A549 (cell line): ENCODE data around the gene SPTLC2. TPM values are rescaled to one million over a fixed set of nuclear protein-coding genes. Genes with fewer than 3 reads are reported as not detected.

Experiments
- ATAC-seq, 2 experiments: fragments of 200-7000 bp in 1 of 2; fragments of >200 bp in 1 of 2; cut with Nextera tagmentation in 1 of 2; cut with Tn5 transposase in 1 of 2; 3 replicates each; pipeline versions ENCODE4 v1.8.0 to v1.9.1; 2018 to 2020; ENCODE audit warnings: mild to moderate bottlenecking in 1 of 2, moderate library complexity in 1 of 2
- CTCF ChIA-PET: fragments of 300-600 bp; sonication (Branson Sonifier 250); formaldehyde crosslinking; extraction: SDS; loops from one replicate; lab custom pipeline; 2021; ENCODE audit warnings: antibody characterized with exemption, inconsistent platforms; lab: Yijun Ruan, JAX
- POLR2A ChIA-PET: fragments of 350-600 bp; formaldehyde crosslinking; extraction: SDS; loops from one replicate; lab custom pipeline; 2021; ENCODE audit warnings: antibody characterized with exemption, inconsistent platforms; lab: Yijun Ruan, JAX
- DNase-seq, 2 experiments: peaks; one replicate each; pipeline versions ENCODE4 v3.0.0 to v3.0.0-alpha.2; 2011 to 2016; ENCODE audit warnings: low read depth in 1 of 2, low spot score in 1 of 2
- FAIRE-seq: peaks from 2 replicates; lab custom pipeline; 2011; peaks lifted over from hg19 to GRCh38; lab: Jason Lieb, UNC
- H3K27ac ChIP-seq, 2 experiments: fragments of >200 bp; sonication (Bioruptor Twin); formaldehyde crosslinking; 3 replicates each; pipeline ENCODE4 v1.5.1; 2016 to 2017
- H3K4me1 ChIP-seq: fragments of >200 bp; sonication (Bioruptor Twin); formaldehyde crosslinking; 3 replicates; pipeline ENCODE4 v1.6.1; 2016
- H3K4me2 ChIP-seq: fragments of >200 bp; sonication (Bioruptor Twin); formaldehyde crosslinking; 3 replicates; pipeline ENCODE4 v1.6.1; 2016
- H3K4me3 ChIP-seq: fragments of >200 bp; sonication (Bioruptor Twin); formaldehyde crosslinking; 3 replicates; pipeline ENCODE4 v1.5.1; 2016
- H3K9me3 ChIP-seq: fragments of >200 bp; sonication (Bioruptor Twin); formaldehyde crosslinking; 3 replicates; pipeline ENCODE4 v1.6.1; 2016
- BHLHE40 ChIP-seq: IDR thresholded peaks from 2 replicates; pipeline ENCODE4 v1.6.1; 2012; ENCODE audit warnings: low read depth, low read length, inconsistent platforms
- CBX2 ChIP-seq: fragments of 200-600 bp; sonication (generic); IDR thresholded peaks from 2 replicates; pipeline ENCODE4 v1.6.1; 2016; ENCODE audit warnings: low read depth, mild to moderate bottlenecking, borderline replicate concordance
- CBX8 ChIP-seq: fragments of 200-600 bp; sonication (generic); IDR thresholded peaks from 2 replicates; pipeline ENCODE4 v1.6.1; 2016
- CHD4 ChIP-seq: fragments of 200-600 bp; sonication (generic); IDR thresholded peaks from 2 replicates; pipeline ENCODE4 v1.6.1; 2016; ENCODE audit warnings: antibody characterized with exemption, mild to moderate bottlenecking, borderline replicate concordance
- EP300 ChIP-seq, 2 experiments: fragments of >200 bp; sonication (Bioruptor Twin); formaldehyde crosslinking; IDR thresholded peaks; 2 replicates in 1 of 2; 3 replicates in 1 of 2; pipeline ENCODE4 v1.6.1; 2016 to 2017
- ESRRA ChIP-seq: fragments of 150-350 bp; IDR thresholded peaks from 2 replicates; pipeline ENCODE4 v1.6.1; 2014; ENCODE audit warnings: mild to moderate bottlenecking, low read length, borderline replicate concordance
- FOSB ChIP-seq: fragments of 250-450 bp; sonication (Bioruptor Pico); IDR thresholded peaks from 2 replicates; pipeline ENCODE4 v1.5.0; 2020; ENCODE audit warnings: mild to moderate bottlenecking, moderate library complexity
- FOXS1 ChIP-seq: fragments of 250-450 bp; sonication (Bioruptor Pico); IDR thresholded peaks from 2 replicates; pipeline ENCODE4 v1.5.0; 2020; ENCODE audit warnings: mild to moderate bottlenecking, moderate library complexity
- HDAC2 ChIP-seq: fragments of 200-600 bp; sonication (generic); IDR thresholded peaks from 2 replicates; pipeline ENCODE4 v1.6.1; 2016
- HEYL ChIP-seq: fragments of 250-450 bp; sonication (Bioruptor Pico); IDR thresholded peaks from 2 replicates; pipeline ENCODE4 v1.8.0; 2021; ENCODE audit warnings: mild to moderate bottlenecking, moderate library complexity
- HMGXB4 ChIP-seq: fragments of 250-450 bp; sonication (Bioruptor Pico); IDR thresholded peaks from 2 replicates; pipeline ENCODE4 v1.5.0; 2021; ENCODE audit warnings: mild to moderate bottlenecking, moderate library complexity, borderline replicate concordance
- HOXB13 ChIP-seq: fragments of 250-450 bp; sonication (Bioruptor Pico); IDR thresholded peaks from 2 replicates; pipeline ENCODE4 v1.5.0; 2020; ENCODE audit warnings: low read depth, mild to moderate bottlenecking, moderate library complexity
- KDM5A ChIP-seq: fragments of 200-600 bp; sonication (generic); IDR thresholded peaks from 2 replicates; pipeline ENCODE4 v1.6.1; 2016; ENCODE audit warnings: antibody characterized with exemption, mild to moderate bottlenecking
- MAFK ChIP-seq: fragments of 450-650 bp; IDR thresholded peaks from 2 replicates; pipeline ENCODE4 v1.6.1; 2014; ENCODE audit not compliant: partially characterized antibody
- NFE2L2 ChIP-seq: fragments of 150-350 bp; conservative IDR thresholded peaks from 2 replicates; pipeline ENCODE4 v1.6.1; 2014; ENCODE audit warnings: low read length
- PHF8 ChIP-seq: fragments of 200-600 bp; sonication (generic); IDR thresholded peaks from 2 replicates; pipeline ENCODE4 v1.6.1; 2016; ENCODE audit warnings: low read depth, mild to moderate bottlenecking, antibody characterized with exemption, moderate library complexity, borderline replicate concordance
- RARB ChIP-seq: fragments of 250-450 bp; sonication (Bioruptor Pico); IDR thresholded peaks from 2 replicates; pipeline ENCODE4 v1.8.0; 2021; ENCODE audit warnings: mild to moderate bottlenecking, moderate library complexity
- RNF2 ChIP-seq: fragments of 200-600 bp; sonication (generic); IDR thresholded peaks from 2 replicates; pipeline ENCODE4 v1.6.1; 2016; ENCODE audit warnings: low read depth, mild to moderate bottlenecking, antibody characterized with exemption, moderate library complexity, borderline replicate concordance
- SREBF2 ChIP-seq: fragments of 450-650 bp; IDR thresholded peaks from 2 replicates; pipeline ENCODE4 v1.6.1; 2014; ENCODE audit warnings: mild to moderate bottlenecking, moderate library complexity
- TP53 ChIP-seq: fragments of 250-450 bp; sonication (Bioruptor Pico); IDR thresholded peaks from 2 replicates; pipeline ENCODE4 v1.5.0; 2021; ENCODE audit warnings: mild to moderate bottlenecking, moderate library complexity
- USF2 ChIP-seq: fragments of 450-650 bp; IDR thresholded peaks from 2 replicates; pipeline ENCODE4 v1.6.1; 2014; ENCODE audit warnings: antibody characterized with exemption
- ZC3H11A ChIP-seq: fragments of 450-650 bp; IDR thresholded peaks from 2 replicates; pipeline ENCODE4 v1.6.1; 2014; ENCODE audit warnings: antibody characterized with exemption, mild to moderate bottlenecking
- ZNF302 ChIP-seq: fragments of 250-450 bp; sonication (Bioruptor Pico); IDR thresholded peaks from 2 replicates; pipeline ENCODE4 v1.9.0; 2021; ENCODE audit warnings: inconsistent platforms, mild to moderate bottlenecking, moderate library complexity
- WGBS: methylation state at CpG from one replicate; pipeline ENCODE4 v1.1.6; 2017; ENCODE audit errors: missing lambda C conversion rate; 5-methylcytosine and 5-hydroxymethylcytosine counted together
- polyA plus RNA-seq, 4 experiments: library from polyadenylated mRNA; depleted of rRNA in 3 of 4; stranded (reverse); fragments of >200 nt; fragmentation: RNase III in 1 of 4; extraction: RNeasy Plus Mini Kit Qiagen cat#74134 plus additional on column Dnase treatment in 1 of 4; gene quantifications; 2 replicates in 3 of 4; 3 replicates in 1 of 4; pipeline ENCODE4 v1.2.3, GENCODE V29; 2011 to 2017
- TF ChIP-seq, protein P1 (sequence below): IDR thresholded peaks from 2 replicates; pipeline ENCODE4 v1.6.1; 2012; ENCODE audit warnings: low read depth, borderline replicate concordance
- TF ChIP-seq, protein P2 (sequence below): fragments of 150-350 bp; IDR thresholded peaks from 2 replicates; pipeline ENCODE4 v1.6.1; 2014; ENCODE audit warnings: low read depth, mild to moderate bottlenecking, low read length
- TF ChIP-seq, protein P3 (sequence below): fragments of >200 bp; sonication (Bioruptor Twin); formaldehyde crosslinking; IDR thresholded peaks from 3 replicates; pipeline ENCODE4 v1.5.1; 2016
- TF ChIP-seq, protein P4 (sequence below): fragments of 250-450 bp; sonication (Bioruptor Pico); IDR thresholded peaks from 2 replicates; pipeline ENCODE4 v1.5.0; 2020; ENCODE audit warnings: low read depth, mild to moderate bottlenecking, moderate library complexity

Gene SPTLC2
- polyA plus RNA-seq, 2 of the 4 experiments (the other 2 are of a cell fraction), result 17.2 to 30.9 TPM

- no peak for TF ChIP-seq MAFK
- 75% methylated on average over 6 of the region's 6 CpGs for WGBS
- H3K4me2 ChIP-seq, result no peak overlapping the region
- CTCF ChIA-PET, result no interaction called here
- DNase-seq, result no peak
- no peak overlapping the region for H3K4me3 ChIP-seq
- no peak for FAIRE-seq
- POLR2A ChIA-PET, result no interaction called here
- H3K9me3 ChIP-seq, result no peaks in the 10 kb centered on the region
- H3K27ac ChIP-seq, result no peak overlapping the region
- no peak for ATAC-seq
- no peaks in the 10 kb centered on the region for H3K4me1 ChIP-seq
Observed at GRCh38 chr14:77570706-77571268, 45.6 kb downstream of the SPTLC2 start.

- CTCF ChIA-PET, result interaction anchor here (0.6 to 2.0 kb wide), 6 partner anchors 12 to 547 kb away, joined by 3 to 6 read pairs (median 3); no protein-coding TSS in a partner anchor
- Histone ChIP-seq H3K4me2 (no peak overlapping the region), H3K27ac (no peak overlapping the region; a peak in 1 of 6 replicates), H3K9me3 (no peaks in the 10 kb centered on the region), H3K4me1 (no peaks in the 10 kb centered on the region), H3K4me3 (no peak overlapping the region)
- WGBS, result 94% methylated on average over 1 of the region's 1 CpG
- DNase-seq (no peak), FAIRE-seq (no peak), ATAC-seq (no peak)
- POLR2A ChIA-PET, result no interaction called here
- TF ChIP-seq FOSB, result no peak
- TF ChIP-seq NFE2L2, result no peak
- TF ChIP-seq, protein P1, sequence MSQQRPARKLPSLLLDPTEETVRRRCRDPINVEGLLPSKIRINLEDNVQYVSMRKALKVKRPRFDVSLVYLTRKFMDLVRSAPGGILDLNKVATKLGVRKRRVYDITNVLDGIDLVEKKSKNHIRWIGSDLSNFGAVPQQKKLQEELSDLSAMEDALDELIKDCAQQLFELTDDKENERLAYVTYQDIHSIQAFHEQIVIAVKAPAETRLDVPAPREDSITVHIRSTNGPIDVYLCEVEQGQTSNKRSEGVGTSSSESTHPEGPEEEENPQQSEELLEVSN, result no peak
- TF ChIP-seq PHF8, result no peak
- no peak for TF ChIP-seq ZNF302 (CRISPR knock-in tag)
- no peak for TF ChIP-seq BHLHE40
- TF ChIP-seq HEYL (CRISPR knock-in tag), result no peak
- TF ChIP-seq CBX2, result no peak
- no peak for TF ChIP-seq USF2
- no peak for TF ChIP-seq EP300 (IDR thresholded peaks at IDR 0.05)
- TF ChIP-seq, protein P2, sequence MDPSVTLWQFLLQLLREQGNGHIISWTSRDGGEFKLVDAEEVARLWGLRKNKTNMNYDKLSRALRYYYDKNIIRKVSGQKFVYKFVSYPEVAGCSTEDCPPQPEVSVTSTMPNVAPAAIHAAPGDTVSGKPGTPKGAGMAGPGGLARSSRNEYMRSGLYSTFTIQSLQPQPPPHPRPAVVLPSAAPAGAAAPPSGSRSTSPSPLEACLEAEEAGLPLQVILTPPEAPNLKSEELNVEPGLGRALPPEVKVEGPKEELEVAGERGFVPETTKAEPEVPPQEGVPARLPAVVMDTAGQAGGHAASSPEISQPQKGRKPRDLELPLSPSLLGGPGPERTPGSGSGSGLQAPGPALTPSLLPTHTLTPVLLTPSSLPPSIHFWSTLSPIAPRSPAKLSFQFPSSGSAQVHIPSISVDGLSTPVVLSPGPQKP, result no peak
- no peak for TF ChIP-seq SREBF2
- no peak for TF ChIP-seq ZC3H11A
- no peak for TF ChIP-seq FOXS1 (CRISPR knock-in tag)
- no peak for TF ChIP-seq RNF2
- TF ChIP-seq RARB, result no peak
- no peak for TF ChIP-seq HOXB13 (CRISPR knock-in tag)
Observed at GRCh38 chr14:77565994-77566305, 50.5 kb downstream of the SPTLC2 start.

GRCh38 chr14:77565289-77565993 lies 51.0 kb downstream of the SPTLC2 start:
- TF ChIP-seq CBX2 (no peak), KDM5A (no peak), TP53 (CRISPR knock-in tag) (no peak), HMGXB4 (CRISPR knock-in tag) (no peak), MAFK (no peak), ESRRA (no peak), FOSB (no peak), CBX8 (no peak), CHD4 (no peak), HDAC2 (no peak), PHF8 (no peak)
- TF ChIP-seq, protein P3, sequence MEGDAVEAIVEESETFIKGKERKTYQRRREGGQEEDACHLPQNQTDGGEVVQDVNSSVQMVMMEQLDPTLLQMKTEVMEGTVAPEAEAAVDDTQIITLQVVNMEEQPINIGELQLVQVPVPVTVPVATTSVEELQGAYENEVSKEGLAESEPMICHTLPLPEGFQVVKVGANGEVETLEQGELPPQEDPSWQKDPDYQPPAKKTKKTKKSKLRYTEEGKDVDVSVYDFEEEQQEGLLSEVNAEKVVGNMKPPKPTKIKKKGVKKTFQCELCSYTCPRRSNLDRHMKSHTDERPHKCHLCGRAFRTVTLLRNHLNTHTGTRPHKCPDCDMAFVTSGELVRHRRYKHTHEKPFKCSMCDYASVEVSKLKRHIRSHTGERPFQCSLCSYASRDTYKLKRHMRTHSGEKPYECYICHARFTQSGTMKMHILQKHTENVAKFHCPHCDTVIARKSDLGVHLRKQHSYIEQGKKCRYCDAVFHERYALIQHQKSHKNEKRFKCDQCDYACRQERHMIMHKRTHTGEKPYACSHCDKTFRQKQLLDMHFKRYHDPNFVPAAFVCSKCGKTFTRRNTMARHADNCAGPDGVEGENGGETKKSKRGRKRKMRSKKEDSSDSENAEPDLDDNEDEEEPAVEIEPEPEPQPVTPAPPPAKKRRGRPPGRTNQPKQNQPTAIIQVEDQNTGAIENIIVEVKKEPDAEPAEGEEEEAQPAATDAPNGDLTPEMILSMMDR, result no peak
- TF ChIP-seq, protein P4, sequence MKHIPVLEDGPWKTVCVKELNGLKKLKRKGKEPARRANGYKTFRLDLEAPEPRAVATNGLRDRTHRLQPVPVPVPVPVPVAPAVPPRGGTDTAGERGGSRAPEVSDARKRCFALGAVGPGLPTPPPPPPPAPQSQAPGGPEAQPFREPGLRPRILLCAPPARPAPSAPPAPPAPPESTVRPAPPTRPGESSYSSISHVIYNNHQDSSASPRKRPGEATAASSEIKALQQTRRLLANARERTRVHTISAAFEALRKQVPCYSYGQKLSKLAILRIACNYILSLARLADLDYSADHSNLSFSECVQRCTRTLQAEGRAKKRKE (CRISPR knock-in tag), result no peak
- Histone ChIP-seq H3K4me3 (no peak overlapping the region), H3K4me2 (no peak overlapping the region), H3K27ac (no peak overlapping the region; a peak in 1 of 6 replicates), H3K4me1 (no peaks in the 10 kb centered on the region), H3K9me3 (no peaks in the 10 kb centered on the region)
- no peak for FAIRE-seq
- WGBS, result 80% methylated on average over 8 of the region's 8 CpGs
- POLR2A ChIA-PET, result no interaction called here
- no peak for DNase-seq
- CTCF ChIA-PET, result interaction anchor here (0.9 to 2.0 kb wide), 3 partner anchors 13 to 18 kb away, joined by 3 to 6 read pairs (median 3); no protein-coding TSS in a partner anchor
- no peak for ATAC-seq
